ENCODE measurements around the gene RNASE7. TPM values are rescaled to one million over a fixed set of nuclear protein-coding genes. Genes with fewer than 3 reads are reported as not detected.

RNASE7 gene
- polyA plus RNA-seq, 1 of the 3 experiments (the other 2 are of a cell fraction): not detected

GRCh38 chr14:21092273-21093011 lies 50.3 kb downstream of the RNASE7 start:
- 36% methylated on average over 25 of the region's 59 CpGs for WGBS (ENCODE audit: low lambda C conversion rate)
- ChIA-PET POLR2A (interaction anchor here (1.2 to 1.8 kb wide), 4 partner anchors 9 to 24 kb away, joined by 3 to 12 read pairs (median 5); partner anchors contain the start of genes ARHGEF40 and TMEM253), CTCF (interaction anchor here (0.7 to 20.5 kb wide), 36 partner anchors 7 to 442 kb away, joined by 3 to 555 read pairs (median 6); partner anchors contain the start of genes ARHGEF40, NDRG2, TMEM253 and TPPP2)
- H3K4me1 ChIP-seq (ENCODE audit: control insufficient read depth in 1 of 2, insufficient read depth in 2 of 2, low read depth in 1 of 2, low read length in 1 of 2): peaks cover 21 to 28% of the 10 kb centered on the region in 2 experiments
- H3K9me2 ChIP-seq: no peaks in the 10 kb centered on the region
- H3K9me3 ChIP-seq: no peaks in the 10 kb centered on the region
- no peaks in the 10 kb centered on the region for H3K27me3 ChIP-seq (ENCODE audit: insufficient read depth)
- no peaks in the 10 kb centered on the region for H3K79me2 ChIP-seq (ENCODE audit: insufficient read depth)
- no peak overlapping the region for H2AFZ ChIP-seq (ENCODE audit: low read depth)
- peaks cover 14% of the 10 kb centered on the region; the same call in 1 of the 2 replicates for H4K20me1 ChIP-seq (ENCODE audit: insufficient read depth)
- H3K36me3 ChIP-seq (replicated peaks in 1 of 2; ENCODE audit: control insufficient read depth in 1 of 2, insufficient read depth in 2 of 2, low read length in 1 of 2): peaks cover 20 to 46% of the 10 kb centered on the region in 2 experiments
- TF ChIP-seq USF1 (IDR thresholded peaks at IDR 0.05; ENCODE audit: borderline replicate concordance, low read depth) (no peak), MAX (IDR thresholded peaks at IDR 0.05; ENCODE audit: low read depth) (peak; percentile 34; the same call in 1 of the 2 replicates), CHD2 (IDR thresholded peaks at IDR 0.05; ENCODE audit: low read length, partially characterized antibody) (peak; percentile 71), RFX5 (IDR thresholded peaks at IDR 0.05; ENCODE audit: low read length) (no peak), FOXM1 (IDR thresholded peaks at IDR 0.05; ENCODE audit: low read depth) (0 out of 2 replicates have a peak, but pooled peaks have one; percentile 28), SMC3 (IDR thresholded peaks at IDR 0.05; ENCODE audit: low read depth, low read length) (peak; percentile 100), RXRA (IDR thresholded peaks at IDR 0.05; ENCODE audit: borderline replicate concordance, low read depth) (no peak), RAD21 (IDR thresholded peaks at IDR 0.05; ENCODE audit: low read length) (peak; percentile 92), POLR2AphosphoS5 (IDR thresholded peaks at IDR 0.05; ENCODE audit: low read depth, low read length) (peak; percentile 64), USF2 (IDR thresholded peaks at IDR 0.05; ENCODE audit: borderline replicate concordance, low read depth, low read length) (no peak), PBX3 (IDR thresholded peaks at IDR 0.05) (0 out of 2 replicates have a peak, but pooled peaks have one; percentile 20), CTCF (IDR thresholded peaks at IDR 0.05) (peak; percentile 97), RCOR1 (IDR thresholded peaks at IDR 0.05; ENCODE audit: low read length) (peak; percentile 30; the same call in 1 of the 2 replicates), ZBTB33 (IDR thresholded peaks at IDR 0.05; ENCODE audit: borderline replicate concordance, low read depth) (no peak), SIN3A (IDR thresholded peaks at IDR 0.05; ENCODE audit: borderline replicate concordance, low read depth, low read length) (peak; percentile 85; the same call in 1 of the 2 replicates)
- peak; percentile 95 for DNase-seq
- no peak overlapping the region for H3K4me2 ChIP-seq
- no peak overlapping the region; a peak in 1 of 4 replicates for H3K27ac ChIP-seq (ENCODE audit: low read depth in 2 of 2, low read length in 1 of 2)
- peak overlapping the region in 1 of 2 experiments; percentile 36; a peak in 1 of 4 replicates for H3K4me3 ChIP-seq (ENCODE audit: low read depth in 2 of 2, low read length in 1 of 2)
- peaks cover 56% of the 10 kb centered on the region for H3F3A ChIP-seq (replicated peaks; ENCODE audit: insufficient read depth)
- no peak overlapping the region for H3K9ac ChIP-seq
